Mucosa of gallbladder (tissue), 1 donor: Measurements from ENCODE around the gene PSKH1. TPM values are rescaled to one million over a fixed set of nuclear protein-coding genes. Genes with fewer than 3 reads are reported as not detected.
"Not testable (repeated sequence)": the region's sequence is repeated elsewhere in the genome, so short reads cannot be mapped to it uniquely, and the experiment has no call there.

Experiments
- DNase-seq: peaks from one replicate; pipeline ENCODE4 v3.0.0-alpha.2; 2020; ENCODE audit warnings: low spot score
- total RNA-seq: library from RNA; stranded (reverse); gene quantifications from one replicate; pipeline ENCODE4 v1.2.1, GENCODE V29; 2021
- donor health status: DM: no; HTN: no; CAD: no.

PSKH1 gene
- total RNA-seq, 1 donor from 2014 or later: 31.6 TPM

GRCh38 chr16:67886387-67886786, 6.7 kb upstream of the PSKH1 start:
- DNase-seq: no peak

GRCh38 chr16:67888331-67888730, 4.7 kb upstream of the PSKH1 start:
- no peak for DNase-seq

- DNase-seq: no peak
Measured at GRCh38 chr16:67892375-67892774, 679 bp upstream of the PSKH1 start.

GRCh38 chr16:67893743-67894399, 817 bp downstream of the PSKH1 start:
- DNase-seq: no peak

- no peak for DNase-seq
Measured at GRCh38 chr16:67897231-67897630, 4.2 kb downstream of the PSKH1 start.

GRCh38 chr16:67901734-67902133, 8.7 kb downstream of the PSKH1 start:
- DNase-seq: no peak

GRCh38 chr16:67902831-67903230, 9.8 kb downstream of the PSKH1 start:
- no peak for DNase-seq

- no peak for DNase-seq
Measured at GRCh38 chr16:67907397-67908180, 14.5 kb downstream of the PSKH1 start.

GRCh38 chr16:67909056-67909742, 16.1 kb downstream of the PSKH1 start:
- no peak for DNase-seq

GRCh38 chr16:67910158-67910557, 17.1 kb downstream of the PSKH1 start:
- DNase-seq: no peak

- DNase-seq: no peak
Measured at GRCh38 chr16:67914758-67915495, 21.9 kb downstream of the PSKH1 start.

- DNase-seq: not testable (repeated sequence)
Measured at GRCh38 chr16:67915496-67915769, 22.4 kb downstream of the PSKH1 start.

- DNase-seq: no peak
Measured at GRCh38 chr16:67915831-67916723, 23.0 kb downstream of the PSKH1 start.

- DNase-seq: no peak
Measured at GRCh38 chr16:67917140-67917851, 24.2 kb downstream of the PSKH1 start.

GRCh38 chr16:67917852-67918236, 24.8 kb downstream of the PSKH1 start:
- no peak for DNase-seq

- no peak for DNase-seq
Measured at GRCh38 chr16:67919622-67920221, 26.7 kb downstream of the PSKH1 start.

GRCh38 chr16:67922221-67922620, 29.2 kb downstream of the PSKH1 start:
- DNase-seq: no peak

- DNase-seq: no peak
Measured at GRCh38 chr16:67922740-67923139, 29.7 kb downstream of the PSKH1 start.

GRCh38 chr16:67923414-67924116, 30.5 kb downstream of the PSKH1 start:
- no peak for DNase-seq
